ENCODE data around the gene LRP5. TPM values are rescaled to one million over a fixed set of nuclear protein-coding genes. Genes with fewer than 3 reads are reported as not detected.

The LRP5 gene
- polyA plus RNA-seq, 3 donors, result 0.23 to 0.29 TPM; not detected in 1

- Histone ChIP-seq H3K79me2 (ENCODE audit: insufficient read depth, low read length) (no peaks in the 10 kb centered on the region), H2AFZ (ENCODE audit: insufficient read depth, low read depth, low read length, poor library complexity, severe bottlenecking) (no peak overlapping the region), H3K9ac (ENCODE audit: insufficient read depth, low read length, poor library complexity, severe bottlenecking) (no peak overlapping the region), H3K4me3 (replicated peaks in 1 of 3; ENCODE audit: low read depth in 2 of 3, low read length in 3 of 3) (no peak overlapping the region), H3K4me2 (replicated peaks; ENCODE audit: extremely low read depth, low read length, poor library complexity, severe bottlenecking) (no peak overlapping the region), H3K36me3 (replicated peaks in 1 of 2; ENCODE audit: control insufficient read depth in 1 of 2, insufficient read depth in 2 of 2, low read length in 2 of 2) (no peaks in the 10 kb centered on the region), H3K9me3 (replicated peaks in 1 of 2; ENCODE audit: control insufficient read depth in 1 of 2, insufficient read depth in 1 of 2, low read length in 2 of 2) (no peaks in the 10 kb centered on the region), H3K27me3 (ENCODE audit: control insufficient read depth in 2 of 2, insufficient read depth in 2 of 2, low read length in 2 of 2) (peaks cover 19 to 40% of the 10 kb centered on the region in 2 donors), H4K20me1 (ENCODE audit: insufficient read depth, low read length) (no peaks in the 10 kb centered on the region), H3K27ac (ENCODE audit: low read depth in 1 of 2, low read length in 2 of 2) (no peak overlapping the region), H3K4me1 (ENCODE audit: control insufficient read depth in 1 of 2, insufficient read depth in 2 of 2, low read length in 2 of 2) (peaks cover 15 to 19% of the 10 kb centered on the region in 2 donors)
- peaks cover 5 to 16% of the 10 kb centered on the region in 2 donors for H3K36me3 Mint-ChIP-seq
- no peak overlapping the region for H3K27ac Mint-ChIP-seq
- H3K9me3 Mint-ChIP-seq, result peaks cover 0 to 16% (median 5%) of the 10 kb centered on the region in 7 donors
- 83% methylated on average over 8 of the region's 19 CpGs for WGBS (ENCODE audit: insufficient coverage)
- peaks cover 49 to 63% (median 51%) of the 10 kb centered on the region in 3 donors for H3K27me3 Mint-ChIP-seq (ENCODE audit: low read depth in 3 of 3)
- H3K4me1 Mint-ChIP-seq, result peaks cover 31% of the 10 kb centered on the region
- intact Hi-C loops (cut with micrococcal nuclease), result no loop called here
- DNase-seq, result no peak
- H3K4me3 Mint-ChIP-seq, result peak overlapping the region in 1 of 2 donors; percentile 46
- TF ChIP-seq CTCF (IDR thresholded peaks at IDR 0.05), result no peak
Measured at GRCh38 chr11:68315171-68315920, 3.0 kb downstream of the LRP5 start.

- Histone ChIP-seq H2AFZ (ENCODE audit: insufficient read depth, low read depth, low read length, poor library complexity, severe bottlenecking) (no peak overlapping the region), H3K27me3 (ENCODE audit: control insufficient read depth in 2 of 2, insufficient read depth in 2 of 2, low read length in 2 of 2) (peaks cover 13 to 27% of the 10 kb centered on the region in 2 donors), H3K4me3 (replicated peaks in 1 of 3; ENCODE audit: low read depth in 2 of 3, low read length in 3 of 3) (no peak overlapping the region), H4K20me1 (ENCODE audit: insufficient read depth, low read length) (no peaks in the 10 kb centered on the region), H3K36me3 (replicated peaks in 1 of 2; ENCODE audit: control insufficient read depth in 1 of 2, insufficient read depth in 2 of 2, low read length in 2 of 2) (no peaks in the 10 kb centered on the region), H3K4me1 (ENCODE audit: control insufficient read depth in 1 of 2, insufficient read depth in 2 of 2, low read length in 2 of 2) (peaks cover 12 to 15% of the 10 kb centered on the region in 2 donors), H3K27ac (ENCODE audit: low read depth in 1 of 2, low read length in 2 of 2) (no peak overlapping the region), H3K79me2 (ENCODE audit: insufficient read depth, low read length) (no peaks in the 10 kb centered on the region), H3K9me3 (replicated peaks in 1 of 2; ENCODE audit: control insufficient read depth in 1 of 2, insufficient read depth in 1 of 2, low read length in 2 of 2) (no peaks in the 10 kb centered on the region), H3K9ac (ENCODE audit: insufficient read depth, low read length, poor library complexity, severe bottlenecking) (no peak overlapping the region), H3K4me2 (replicated peaks; ENCODE audit: extremely low read depth, low read length, poor library complexity, severe bottlenecking) (no peak overlapping the region)
- Mint-ChIP-seq H3K4me3 (no peak overlapping the region), H3K4me1 (peaks cover 20% of the 10 kb centered on the region), H3K9me3 (peaks cover 0 to 9% (median 2%) of the 10 kb centered on the region in 7 donors), H3K27ac (no peak overlapping the region), H3K27me3 (ENCODE audit: low read depth in 3 of 3) (peaks cover 33 to 46% (median 37%) of the 10 kb centered on the region in 3 donors), H3K36me3 (peaks cover 5 to 12% of the 10 kb centered on the region in 2 donors)
- no peak for TF ChIP-seq CTCF (IDR thresholded peaks at IDR 0.05)
- no peak for DNase-seq
- 71% methylated on average over 9 of the region's 15 CpGs for WGBS (ENCODE audit: insufficient coverage)
- intact Hi-C loops (cut with micrococcal nuclease), result no loop called here
Measured at GRCh38 chr11:68317147-68317785, 4.9 kb downstream of the LRP5 start.

Data from CD14-positive monocyte (primary cell).